Measurements from ENCODE around the gene CT45A3. TPM values are rescaled to one million over a fixed set of nuclear protein-coding genes. Genes with fewer than 3 reads are reported as not detected.

Gene CT45A3, protein sequence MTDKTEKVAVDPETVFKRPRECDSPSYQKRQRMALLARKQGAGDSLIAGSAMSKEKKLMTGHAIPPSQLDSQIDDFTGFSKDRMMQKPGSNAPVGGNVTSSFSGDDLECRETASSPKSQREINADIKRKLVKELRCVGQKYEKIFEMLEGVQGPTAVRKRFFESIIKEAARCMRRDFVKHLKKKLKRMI
- not detected in 2 replicates for total RNA-seq

DNA sequence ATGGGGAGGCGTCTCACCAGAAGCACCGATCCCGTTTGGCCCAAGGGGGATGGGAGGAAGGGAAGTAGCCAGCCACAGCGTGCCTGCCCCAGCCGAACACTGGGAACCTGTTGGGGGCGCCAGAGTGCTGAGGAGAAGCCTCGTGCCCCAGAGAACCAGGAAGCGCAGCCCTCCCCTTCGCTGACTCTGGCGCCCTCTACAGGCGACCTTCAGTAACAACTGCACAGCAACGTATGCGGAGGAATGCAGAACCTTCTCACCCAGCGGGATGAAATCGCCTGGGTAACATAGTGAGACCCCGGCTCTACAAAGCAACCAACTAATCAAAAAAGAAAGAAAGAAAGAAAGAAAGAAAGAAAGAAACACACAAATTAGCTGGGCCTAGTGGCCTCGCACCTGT lies at the start of gene CT45A3:
Gene CT45A3 (minus strand): TSS at position 101 of the 400 bp plus-strand sequence. CDS start 3,747 bp downstream, outside the sequence.

DNA sequence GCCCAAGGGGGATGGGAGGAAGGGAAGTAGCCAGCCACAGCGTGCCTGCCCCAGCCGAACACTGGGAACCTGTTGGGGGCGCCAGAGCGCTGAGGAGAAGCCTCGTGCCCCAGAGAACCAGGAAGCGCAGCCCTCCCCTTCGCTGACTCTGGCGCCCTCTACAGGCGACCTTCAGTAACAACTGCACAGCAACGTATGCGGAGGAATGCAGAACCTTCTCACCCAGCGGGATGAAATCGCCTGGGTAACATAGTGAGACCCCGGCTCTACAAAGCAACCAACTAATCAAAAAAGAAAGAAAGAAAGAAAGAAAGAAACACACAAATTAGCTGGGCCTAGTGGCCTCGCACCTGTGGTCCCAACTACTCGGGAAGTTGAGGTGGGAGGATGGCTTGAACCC lies 34.7 kb upstream of the CT45A3 start, which contains the start of gene CT45A6:
Gene CT45A6 (minus strand): TSS at position 101 of the 400 bp plus-strand sequence. CDS start 3,794 bp downstream, outside the sequence.

DNA sequence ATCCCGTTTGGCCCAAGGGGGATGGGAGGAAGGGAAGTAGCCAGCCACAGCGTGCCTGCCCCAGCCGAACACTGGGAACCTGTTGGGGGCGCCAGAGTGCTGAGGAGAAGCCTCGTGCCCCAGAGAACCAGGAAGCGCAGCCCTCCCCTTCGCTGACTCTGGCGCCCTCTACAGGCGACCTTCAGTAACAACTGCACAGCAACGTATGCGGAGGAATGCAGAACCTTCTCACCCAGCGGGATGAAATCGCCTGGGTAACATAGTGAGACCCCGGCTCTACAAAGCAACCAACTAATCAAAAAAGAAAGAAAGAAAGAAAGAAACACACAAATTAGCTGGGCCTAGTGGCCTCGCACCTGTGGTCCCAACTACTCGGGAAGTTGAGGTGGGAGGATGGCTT lies 17.4 kb upstream of the CT45A3 start, which contains the start of gene CT45A5:
Gene CT45A5 (minus strand): TSS at position 101 of the 400 bp plus-strand sequence. CDS start 3,774 bp downstream, outside the sequence.

DNA sequence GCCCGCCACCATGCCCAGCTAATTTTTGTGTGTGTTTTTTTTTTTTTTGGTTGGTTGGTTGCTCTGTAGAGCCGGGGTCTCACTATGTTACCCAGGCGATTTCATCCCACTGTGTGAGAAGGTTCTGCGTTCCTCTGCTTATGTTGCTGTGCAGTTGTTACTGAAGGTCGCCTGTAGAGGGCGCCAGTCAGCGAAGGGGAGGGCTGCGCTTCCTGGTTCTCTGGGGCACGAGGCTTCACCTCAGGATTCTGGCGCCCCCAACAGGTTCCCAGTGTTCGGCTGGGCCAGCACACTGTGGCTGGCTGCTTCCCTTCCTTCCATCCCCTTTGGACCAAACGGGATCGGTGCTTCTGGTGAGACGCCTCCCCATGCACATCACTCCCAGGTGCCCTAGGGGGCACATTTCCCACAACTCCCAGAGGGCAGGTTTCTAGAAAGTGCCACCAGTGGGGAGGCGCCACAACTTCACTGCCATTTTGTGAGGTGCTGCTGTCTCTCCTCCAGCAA lies 54.8 kb downstream of the CT45A3 start, which contains the start of gene CT45A1:
Gene CT45A1 (plus strand): TSS at position 457 of the 507 bp plus-strand sequence. CDS start 5,302 bp downstream, outside the sequence.

Other genes with a start within 250 kb of the CT45A3 start
- gene INTS6L, start 247.5 kb downstream of the CT45A3 start, total RNA-seq: 12.4 and 15.4 TPM in 2 replicates
- not detected in 2 replicates for gene CT45A1, start 54.6 kb downstream of the CT45A3 start, total RNA-seq
- gene CT45A5, start 17.3 kb upstream of the CT45A3 start, total RNA-seq: not detected in 2 replicates
- gene CT45A6, start 34.6 kb upstream of the CT45A3 start, total RNA-seq: not detected in 2 replicates
- gene CT45A2, start 51.8 kb upstream of the CT45A3 start, total RNA-seq: not detected in 2 replicates
- gene CT45A7, start 69.1 kb upstream of the CT45A3 start, total RNA-seq: not detected in 2 replicates
- gene CT45A8, start 86.3 kb upstream of the CT45A3 start, total RNA-seq: not detected in 2 replicates
- not detected in 2 replicates for gene CT45A9, start 103.6 kb upstream of the CT45A3 start, total RNA-seq
- gene CT45A10, start 125.3 kb upstream of the CT45A3 start, total RNA-seq: not detected in 2 replicates
- gene SAGE1, start 125.5 kb upstream of the CT45A3 start, total RNA-seq: not detected in 2 replicates
- 9.5 and 17.8 TPM in 2 replicates for gene MMGT1, start 205.8 kb upstream of the CT45A3 start, total RNA-seq
- 24.4 and 29.4 TPM in 2 replicates for gene SLC9A6, start 217.2 kb upstream of the CT45A3 start, total RNA-seq

All from smooth muscle cell of the umbilical artery (primary cell).